Limb (tissue), 2 donors: ENCODE measurements around the gene C10orf120.

Experiments used
- DNase-seq, 2 donors: peaks; one replicate each; pipeline ENCODE4 v3.0.0-alpha.2; 2016; ENCODE audit errors: extremely low spot score in 2 of 2

Gene C10orf120

DNA sequence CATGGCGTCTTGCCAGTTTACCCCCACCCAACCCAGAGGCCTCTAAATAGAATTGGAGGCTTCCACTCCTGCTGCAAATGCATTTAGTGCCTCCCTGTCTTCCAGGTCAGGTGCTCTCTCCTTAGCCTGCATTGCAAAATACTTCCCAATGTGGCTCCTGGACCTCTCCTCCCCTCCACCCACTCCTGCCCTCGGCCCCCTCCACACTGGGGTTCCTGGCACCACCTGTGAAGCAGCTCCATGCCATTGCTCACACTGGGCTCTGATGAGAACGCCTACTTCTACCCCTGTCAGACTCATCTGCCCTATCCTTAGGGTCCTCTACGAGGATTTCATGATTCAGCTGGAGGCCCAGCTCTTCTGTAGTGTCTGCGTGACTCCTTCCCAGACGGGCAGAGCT, 37.4 kb downstream of the C10orf120 start:
- DNase-seq, result no peak

DNA sequence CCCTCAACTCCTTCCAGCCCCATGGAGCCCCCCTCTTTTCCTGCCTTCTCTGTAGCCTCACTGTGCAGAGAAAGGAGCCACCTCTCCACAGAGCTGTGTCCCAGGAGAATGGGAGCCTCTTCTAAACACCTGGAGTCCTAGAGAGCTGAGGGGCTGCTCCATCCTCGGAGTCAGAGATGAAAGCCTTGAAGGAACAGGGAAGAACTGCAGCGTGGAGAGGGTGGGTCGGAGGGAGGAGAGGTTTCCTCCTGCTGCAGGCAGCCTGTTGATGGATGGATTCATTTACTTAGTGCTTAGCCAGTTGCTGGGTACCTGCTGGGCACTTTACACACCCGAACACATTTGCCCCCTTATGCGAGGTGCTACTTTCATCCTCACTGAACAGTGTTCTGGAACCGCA, 39.0 kb downstream of the C10orf120 start:
- DNase-seq, result no peak

DNA sequence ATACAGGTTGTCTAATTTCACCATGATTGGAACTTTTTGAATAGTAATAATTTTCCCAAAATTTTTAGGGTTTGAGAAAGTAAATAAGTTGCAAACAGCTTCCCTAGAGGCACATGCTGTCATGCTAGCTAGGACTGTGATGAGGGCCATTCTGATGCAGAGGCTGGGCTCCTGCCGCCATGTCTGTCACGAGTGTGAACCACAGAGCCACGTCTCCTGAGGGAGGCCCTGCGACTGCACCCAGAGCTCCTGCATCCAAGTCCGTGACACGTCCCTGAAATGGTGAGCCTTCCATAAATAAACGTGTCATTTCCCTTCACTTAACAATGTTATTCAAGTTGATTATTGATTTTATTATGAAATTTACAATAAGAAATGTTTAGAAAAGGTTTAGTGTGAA, 40.0 kb downstream of the C10orf120 start:
- no peak for DNase-seq

DNA sequence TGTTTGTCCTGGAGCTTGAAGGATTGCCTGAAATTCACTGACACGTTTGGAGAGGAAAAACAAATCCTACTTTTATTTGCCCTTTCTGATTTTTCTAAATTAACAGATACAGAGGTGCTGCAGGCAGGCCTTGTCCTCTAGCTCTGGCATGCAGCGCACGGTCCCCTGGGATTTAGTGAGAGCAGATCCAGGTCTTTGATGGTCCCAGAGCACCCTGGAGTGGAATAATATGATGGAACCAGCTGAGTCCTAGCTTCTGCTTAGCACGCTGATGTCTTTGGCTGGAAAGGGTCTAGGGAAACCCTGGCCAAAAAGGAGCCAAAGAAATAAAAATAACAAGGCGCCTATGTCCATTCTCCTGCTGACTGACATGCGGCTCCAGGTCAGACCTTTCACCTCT, 40.5 kb downstream of the C10orf120 start:
- DNase-seq, result no peak

DNA sequence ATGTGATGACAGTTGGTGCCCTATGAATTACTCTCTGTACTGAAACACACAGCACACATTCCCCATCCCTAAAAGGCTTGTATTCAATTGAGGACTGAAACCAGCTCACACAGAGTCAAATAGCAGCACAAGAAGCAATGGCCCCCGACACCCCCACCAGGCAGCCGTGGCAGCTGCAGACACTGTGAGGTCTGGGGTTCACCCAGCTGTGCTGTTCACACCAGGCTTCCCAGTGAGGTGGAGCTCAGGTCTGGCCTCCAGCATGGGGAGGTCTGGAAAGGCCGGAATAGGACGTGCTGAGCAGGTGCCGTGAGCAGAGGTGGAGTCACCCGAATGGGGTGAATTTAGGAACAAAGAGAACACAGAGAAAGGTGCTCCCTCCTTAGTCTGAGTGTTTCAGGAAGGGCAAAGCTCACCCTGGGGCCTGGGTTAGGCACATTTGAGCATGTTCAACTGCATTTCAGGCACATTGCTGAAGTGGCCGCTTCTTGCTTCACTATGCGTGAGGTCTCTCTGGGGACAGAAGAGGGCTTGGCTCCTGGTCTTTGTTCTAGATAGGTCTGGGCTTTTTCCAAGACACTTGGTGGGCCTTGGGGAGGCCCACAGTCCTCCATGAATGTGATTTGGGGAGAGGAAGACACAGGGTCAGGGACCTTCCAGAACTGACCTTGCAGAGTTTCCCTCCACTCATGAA, 41.1 kb downstream of the C10orf120 start:
- no peak for DNase-seq

DNA sequence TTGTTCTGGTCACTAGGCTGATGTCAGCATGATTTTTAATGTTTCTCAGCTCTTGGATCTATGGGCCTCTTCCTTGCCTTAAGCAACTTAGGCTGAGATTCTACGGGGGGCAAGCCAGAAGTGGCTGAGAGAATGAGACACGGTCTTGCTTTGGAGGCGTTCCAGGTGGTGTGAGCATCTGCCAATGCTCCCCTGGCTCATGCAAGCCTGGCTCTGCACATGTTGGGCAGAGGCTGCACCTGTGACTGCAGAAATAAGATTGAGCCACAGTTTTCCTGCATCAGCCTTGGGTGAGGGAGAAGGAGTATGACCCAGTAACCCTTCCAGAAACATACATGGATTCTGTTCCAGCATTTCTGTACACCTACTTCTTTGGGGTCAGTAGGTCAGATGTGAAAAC, 41.9 kb downstream of the C10orf120 start:
- no peak for DNase-seq

DNA sequence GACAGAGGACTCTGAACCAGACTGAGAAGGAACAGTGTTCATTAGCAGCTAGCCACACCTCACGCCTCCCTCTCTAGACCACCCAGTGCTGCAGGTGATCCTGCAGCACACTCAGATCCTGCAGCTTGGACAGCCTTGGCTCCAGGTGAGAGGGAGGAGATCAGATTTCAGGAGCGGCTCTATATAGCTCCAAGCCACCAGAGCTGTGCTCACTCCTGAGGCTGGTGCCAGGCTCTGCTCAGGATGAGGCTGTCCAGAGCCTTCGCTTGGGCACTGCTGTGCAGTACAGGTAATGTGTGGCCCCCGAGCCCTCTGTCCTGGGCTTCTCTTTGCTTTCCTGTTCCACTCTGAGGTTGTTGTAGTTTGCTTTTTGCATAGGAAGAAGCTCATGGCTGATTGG, 42.4 kb downstream of the C10orf120 start:
- no peak for DNase-seq

DNA sequence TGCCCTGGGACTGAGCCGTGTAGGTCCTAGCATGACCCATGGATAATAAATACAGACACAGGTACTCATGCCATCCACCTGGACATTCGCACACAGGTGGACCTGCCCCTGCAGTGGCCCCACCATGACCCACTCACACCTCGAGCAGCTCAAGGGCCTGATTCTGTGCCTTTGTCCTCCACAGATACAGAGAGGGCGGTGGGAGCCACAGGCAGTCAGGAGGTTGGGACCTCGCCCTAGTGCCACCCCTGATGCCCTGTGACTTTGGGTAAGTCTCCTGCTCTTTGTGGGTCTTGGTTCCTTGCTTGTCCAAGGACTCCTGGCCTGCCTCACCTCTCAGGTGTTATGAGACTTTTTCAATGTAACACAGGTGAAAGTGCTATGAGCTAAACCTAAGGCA, 42.9 kb downstream of the C10orf120 start:
- no peak for DNase-seq

DNA sequence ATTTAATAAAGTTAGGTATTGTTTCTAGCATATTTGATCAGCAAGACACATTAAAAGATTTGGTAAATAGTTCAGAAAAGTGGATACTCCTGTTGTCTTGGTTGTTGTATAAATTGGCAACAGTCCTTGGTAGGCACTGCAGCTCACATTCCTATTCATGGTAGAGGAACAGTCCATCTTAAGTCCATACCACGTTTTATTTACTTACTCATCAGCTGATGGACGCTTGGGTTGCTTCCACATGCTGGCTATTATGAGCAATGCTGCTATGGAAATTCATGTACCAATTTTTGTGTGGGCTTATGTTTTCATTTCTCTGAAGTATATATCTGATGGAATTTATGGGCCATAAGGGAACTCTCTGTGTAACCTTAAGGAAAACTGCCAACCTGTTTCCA, 43.3 kb downstream of the C10orf120 start:
- DNase-seq, result no peak

DNA sequence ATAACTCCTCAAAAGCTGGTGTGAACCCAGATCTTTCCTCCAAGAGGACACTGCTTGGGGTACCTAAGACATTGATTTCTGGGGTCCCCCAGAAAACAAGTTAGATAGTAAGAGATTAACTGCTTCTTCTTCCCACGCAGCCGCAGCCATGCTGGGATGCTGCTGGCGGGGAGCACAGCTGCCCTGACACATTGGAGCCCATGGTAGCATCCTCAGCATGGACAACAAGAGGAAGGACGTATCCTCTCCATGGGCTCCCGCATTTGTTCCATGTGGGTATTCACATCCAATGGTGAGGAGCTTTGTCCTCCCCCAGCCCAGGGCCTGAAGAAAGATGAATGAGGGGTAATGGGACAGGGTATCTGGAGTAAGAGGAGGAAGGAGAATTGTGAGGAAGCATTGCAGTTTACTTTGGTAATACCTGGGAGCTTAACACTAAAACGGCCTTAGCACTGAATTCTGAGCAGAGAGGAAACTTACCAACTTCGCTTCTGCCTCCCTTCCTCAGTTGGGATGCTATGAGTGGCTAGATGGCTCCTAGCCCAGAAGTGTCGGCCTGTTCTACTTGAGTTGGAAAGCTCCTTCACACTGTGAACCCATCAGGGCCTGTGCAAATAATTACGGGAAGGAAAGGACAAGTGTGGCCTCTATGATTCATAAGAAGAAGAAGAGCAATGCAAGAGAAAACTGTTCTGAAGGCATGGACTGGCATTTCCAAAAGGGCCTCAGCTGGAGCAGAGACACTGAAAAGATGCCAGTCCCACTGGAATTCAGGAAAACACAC, 43.9 kb downstream of the C10orf120 start:
- no peak for DNase-seq

DNA sequence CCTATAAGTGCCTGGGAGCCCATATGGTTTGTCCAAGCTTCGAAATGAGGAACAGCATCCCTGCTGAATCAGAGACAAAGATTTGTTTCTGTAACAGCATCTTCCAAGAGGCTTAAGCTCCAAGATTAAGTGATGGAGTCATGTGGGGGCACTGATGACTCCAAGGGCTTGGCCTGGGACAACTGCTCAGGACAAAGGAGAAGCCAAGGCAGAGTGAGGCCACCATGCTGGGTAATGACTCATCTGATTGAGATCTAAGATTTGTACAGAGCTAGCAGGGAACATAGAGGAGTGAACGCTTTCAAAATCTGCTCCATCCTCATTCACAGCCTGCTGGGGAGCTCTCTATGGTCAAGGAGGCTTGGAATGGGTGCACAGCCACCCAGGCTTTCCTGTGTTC, 49.3 kb downstream of the C10orf120 start:
- DNase-seq, result no peak

DNA sequence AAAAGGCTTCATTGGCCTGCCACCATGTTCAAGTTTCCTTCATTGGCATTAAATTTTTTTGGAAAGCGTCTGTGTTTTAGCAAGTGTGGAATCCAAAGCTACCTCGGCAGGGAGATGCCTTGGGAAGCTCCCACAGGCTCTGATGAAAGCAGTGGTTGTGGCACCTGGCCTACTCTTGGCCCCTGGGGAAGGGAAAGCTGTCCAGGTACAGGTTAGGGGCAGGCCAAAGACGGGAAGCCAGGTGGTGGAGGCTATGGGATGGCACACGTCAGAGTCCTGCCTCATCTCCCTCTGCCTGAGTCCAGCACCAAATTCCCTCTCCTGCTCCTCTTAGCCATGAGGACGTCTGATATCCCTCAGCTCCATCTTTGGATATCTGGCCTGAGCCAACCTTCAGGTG, 49.7 kb downstream of the C10orf120 start:
- DNase-seq, result no peak

DNA sequence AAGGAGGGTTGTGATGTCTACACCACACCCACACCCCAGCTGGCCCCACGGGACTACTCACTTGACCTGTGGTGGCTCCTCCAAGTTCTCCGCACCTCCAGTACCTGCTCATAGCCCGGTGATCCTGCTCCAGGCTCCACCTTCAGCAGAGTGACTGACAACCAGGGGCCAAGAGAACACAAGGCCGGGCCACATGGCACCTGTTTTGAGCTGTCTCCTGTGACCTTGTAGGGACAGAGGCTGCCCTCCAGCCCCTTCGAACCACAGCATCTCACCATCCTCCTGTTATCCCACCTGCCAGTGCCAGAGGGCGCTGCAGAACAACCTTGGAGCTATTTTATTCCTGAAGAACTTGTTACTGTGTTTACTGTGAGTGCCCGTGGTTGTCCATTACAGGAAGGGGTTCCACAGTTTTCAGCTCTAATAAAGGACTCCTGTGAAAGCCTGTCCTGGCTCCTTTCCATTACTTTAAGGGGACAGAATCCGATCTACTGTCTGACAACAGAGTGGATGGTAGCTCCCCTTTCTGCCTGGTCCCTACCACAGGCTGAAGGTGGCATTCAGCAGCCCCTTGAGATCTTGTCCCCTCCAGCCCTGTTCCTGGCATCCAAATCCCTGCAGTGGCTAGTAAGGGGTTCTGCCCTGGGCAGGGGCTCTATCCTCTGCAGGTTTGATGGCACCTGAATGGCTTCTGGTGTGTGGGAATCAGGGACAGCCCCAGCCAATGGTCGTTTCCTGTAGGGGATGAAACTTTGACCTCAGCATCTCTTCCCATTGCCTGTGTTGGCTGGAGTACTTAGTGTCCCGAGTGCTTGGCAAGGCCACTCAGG, 50.8 kb downstream of the C10orf120 start:
- peak; percentile 12 to 67 for DNase-seq
